A673 (cell line): ENCODE results near the gene GDPD5. TPM values are rescaled to one million over a fixed set of nuclear protein-coding genes. Genes with fewer than 3 reads are reported as not detected.

Source experiments
- BruUV-seq: library from RNA; stranded (reverse); fragments of 400-500 nt; replicated peaks from 2 replicates; lab custom pipeline; 2021; lab: Mats Ljungman, UMichigan
- CTCF ChIA-PET: fragments of 300-600 bp; sonication (Branson Sonifier 250); formaldehyde crosslinking; loops from one replicate; lab custom pipeline; 2022; ENCODE audit warnings: antibody characterized with exemption; lab: Charles Lee
- POLR2A ChIA-PET: fragments of 300-600 bp; sonication (Branson Sonifier 250); formaldehyde crosslinking; loops from one replicate; lab custom pipeline; 2022; ENCODE audit warnings: antibody characterized with exemption; ENCODE audit not compliant: low non-redundant PET; lab: Charles Lee
- DNase-seq: peaks from one replicate; pipeline ENCODE4 v3.0.0-alpha.2; 2015; ENCODE audit warnings: low spot score
- H3K27ac ChIP-seq: fragments of 200-600 bp; sonication (generic); 2 replicates; pipeline ENCODE4 v1.5.1; 2016; ENCODE audit warnings: mixed run types, low read depth, mild to moderate bottlenecking, mixed read lengths, antibody characterized with exemption, low read length; ENCODE audit not compliant: poor library complexity, severe bottlenecking
- H3K27me3 ChIP-seq: fragments of 200-600 bp; sonication (generic); replicated peaks from 2 replicates; pipeline ENCODE4 v1.6.1; 2017; ENCODE audit warnings: mixed run types, low read depth, mild to moderate bottlenecking, mixed read lengths, antibody characterized with exemption, low read length; ENCODE audit not compliant: insufficient read depth, poor library complexity
- H3K36me3 ChIP-seq: fragments of 200-600 bp; sonication (generic); 2 replicates; pipeline ENCODE4 v1.6.1; 2016; ENCODE audit warnings: mixed run types, mild to moderate bottlenecking, mixed read lengths, antibody characterized with exemption, low read length; ENCODE audit not compliant: insufficient read depth, poor library complexity, severe bottlenecking
- H3K4me1 ChIP-seq: fragments of 200-600 bp; sonication (generic); 2 replicates; pipeline ENCODE4 v1.6.1; 2017; ENCODE audit warnings: mixed run types, mild to moderate bottlenecking, mixed read lengths, antibody characterized with exemption, low read length; ENCODE audit not compliant: insufficient read depth, poor library complexity, severe bottlenecking
- H3K4me3 ChIP-seq: fragments of 200-600 bp; sonication (generic); 2 replicates; pipeline ENCODE4 v1.5.1; 2016; ENCODE audit warnings: low read depth, mixed run types, mild to moderate bottlenecking, mixed read lengths, low read length; ENCODE audit not compliant: poor library complexity, severe bottlenecking
- H3K9me3 ChIP-seq: fragments of 200-600 bp; sonication (generic); 2 replicates; pipeline ENCODE4 v1.6.1; 2016; ENCODE audit warnings: mixed run types, low read depth, mild to moderate bottlenecking, mixed read lengths, antibody characterized with exemption, low read length; ENCODE audit not compliant: poor library complexity, severe bottlenecking
- CTCF ChIP-seq: fragments of 300-800, 200-600 bp; sonication (generic); conservative IDR thresholded peaks from 2 replicates; pipeline ENCODE4 v1.5.1; 2017; ENCODE audit warnings: low read depth, mild to moderate bottlenecking, antibody characterized with exemption, low read length, moderate library complexity, mixed read lengths
- EZH2 ChIP-seq: fragments of 200-600 bp; sonication (generic); IDR thresholded peaks from 2 replicates; pipeline ENCODE4 v1.6.1; 2017; ENCODE audit warnings: borderline replicate concordance, low read depth, mild to moderate bottlenecking, mixed read lengths, antibody characterized with exemption, low read length; ENCODE audit not compliant: poor library complexity, severe bottlenecking
- intact Hi-C: fragments of 100-400 bp; cut with micrococcal nuclease; formaldehyde crosslinking; loops from one replicate; pipeline ENCODE4 v1.10.0; 2022; ENCODE audit not compliant: unreplicated experiment
- total RNA-seq: library from RNA; stranded (reverse); gene quantifications from 2 replicates; pipeline ENCODE4 v1.2.3, GENCODE V29; 2021

Gene GDPD5
- total RNA-seq, 1 experiment from 2014 or later: 1.4 TPM

GRCh38 chr11:75495749-75496304, 29.9 kb downstream of the GDPD5 start:
- H3K27ac ChIP-seq: no peak overlapping the region
- no peak for TF ChIP-seq EZH2
- TF ChIP-seq CTCF: no peak
- ChIA-PET POLR2A (no interaction called here), CTCF (no interaction called here)
- no peak overlapping the region for H3K4me3 ChIP-seq
- no peaks in the 10 kb centered on the region for H3K36me3 ChIP-seq
- DNase-seq: no peak
- H3K9me3 ChIP-seq: no peaks in the 10 kb centered on the region
- intact Hi-C loops: no loop called here
- H3K27me3 ChIP-seq: no peaks in the 10 kb centered on the region
- no TSS peak for BruUV-seq
- H3K4me1 ChIP-seq: no peaks in the 10 kb centered on the region

GRCh38 chr11:75493626-75494025, 32.1 kb downstream of the GDPD5 start:
- intact Hi-C loops: no loop called here
- H3K27ac ChIP-seq: no peak overlapping the region
- DNase-seq: no peak
- H3K36me3 ChIP-seq: no peaks in the 10 kb centered on the region
- POLR2A ChIA-PET: no interaction called here
- CTCF ChIA-PET: no interaction called here
- no peaks in the 10 kb centered on the region for H3K4me1 ChIP-seq
- no TSS peak for BruUV-seq
- H3K9me3 ChIP-seq: no peaks in the 10 kb centered on the region
- TF ChIP-seq EZH2: no peak
- no peak for TF ChIP-seq CTCF
- no peaks in the 10 kb centered on the region for H3K27me3 ChIP-seq
- H3K4me3 ChIP-seq: no peak overlapping the region

- ChIA-PET POLR2A (no interaction called here), CTCF (no interaction called here)
- Histone ChIP-seq H3K4me3 (no peak overlapping the region), H3K4me1 (no peaks in the 10 kb centered on the region), H3K27ac (no peak overlapping the region), H3K27me3 (no peaks in the 10 kb centered on the region), H3K36me3 (no peaks in the 10 kb centered on the region), H3K9me3 (no peaks in the 10 kb centered on the region)
- peak; percentile 34 for DNase-seq
- TF ChIP-seq CTCF (no peak), EZH2 (no peak)
- no TSS peak for BruUV-seq
- intact Hi-C loops: no loop called here
Observed at GRCh38 chr11:75492181-75492820, 33.4 kb downstream of the GDPD5 start.
